GM18907 (cell line): ENCODE measurements around the gene C4B.
"Not testable (repeated sequence)": the region's sequence is repeated elsewhere in the genome, so short reads cannot be mapped to it uniquely, and the experiment has no call there.

Source experiments
- ATAC-seq: cut with Tn5 transposase; IDR thresholded peaks from one replicate; pipeline ENCODE4 v1.9.1; 2021; ENCODE audit warnings: mild to moderate bottlenecking, moderate library complexity; ENCODE audit not compliant: unreplicated experiment

Gene C4B

DNA sequence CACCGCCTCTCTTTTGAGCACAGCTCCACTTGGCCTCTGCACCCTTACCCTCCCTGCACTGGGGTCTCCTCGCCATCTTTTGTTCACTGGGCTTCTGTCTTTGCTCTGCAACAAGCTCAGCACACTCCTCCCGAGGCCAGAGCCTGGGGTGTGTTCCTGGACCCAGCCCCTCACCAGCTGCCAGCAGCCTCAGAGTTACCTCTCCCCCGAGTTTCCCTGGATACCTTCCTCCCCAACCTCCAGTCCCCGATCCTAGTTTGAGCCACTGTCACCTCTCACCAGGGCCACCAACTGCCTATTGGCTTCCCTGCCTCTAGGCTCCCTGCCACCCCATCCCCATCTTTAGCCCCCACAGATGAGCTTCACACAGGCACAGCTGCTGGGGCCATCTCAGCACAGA is 36.0 kb downstream of the C4B start:
- no peak for ATAC-seq

GRCh38 chr6:32052626-32053025 is 38.0 kb downstream of the C4B start:
- ATAC-seq = not testable (repeated sequence)

- ATAC-seq = not testable (repeated sequence)
These were observed 38.7 kb downstream of the C4B start for GRCh38 chr6:32053314-32053713.

DNA sequence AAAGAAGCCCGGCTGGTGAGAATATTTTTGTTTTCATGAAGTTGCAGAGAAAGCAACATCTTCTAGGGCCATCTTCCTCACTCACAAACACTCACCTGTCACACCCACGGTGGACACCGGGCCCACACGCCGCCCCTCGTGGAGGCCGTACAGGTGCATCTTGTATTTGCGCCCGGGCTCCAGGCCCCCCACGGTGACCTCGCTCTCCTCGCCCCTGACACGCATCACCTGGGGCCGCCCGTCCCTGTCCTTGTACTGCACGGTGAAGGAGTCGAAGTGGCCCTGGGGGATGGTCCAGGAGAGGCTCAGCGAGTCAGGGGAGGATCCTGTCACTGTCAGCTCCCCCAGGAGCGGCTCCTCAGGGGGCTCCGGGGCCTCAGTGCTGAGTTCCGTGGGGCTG is 41.2 kb downstream of the C4B start:
- not testable (repeated sequence) for ATAC-seq

- ATAC-seq = no peak
These were observed 41.7 kb downstream of the C4B start for GRCh38 chr6:32056254-32056653.

GRCh38 chr6:32057966-32058365 is 43.4 kb downstream of the C4B start:
- no peak for ATAC-seq

- no peak for ATAC-seq
These were observed 43.9 kb downstream of the C4B start for GRCh38 chr6:32058511-32058963.

DNA sequence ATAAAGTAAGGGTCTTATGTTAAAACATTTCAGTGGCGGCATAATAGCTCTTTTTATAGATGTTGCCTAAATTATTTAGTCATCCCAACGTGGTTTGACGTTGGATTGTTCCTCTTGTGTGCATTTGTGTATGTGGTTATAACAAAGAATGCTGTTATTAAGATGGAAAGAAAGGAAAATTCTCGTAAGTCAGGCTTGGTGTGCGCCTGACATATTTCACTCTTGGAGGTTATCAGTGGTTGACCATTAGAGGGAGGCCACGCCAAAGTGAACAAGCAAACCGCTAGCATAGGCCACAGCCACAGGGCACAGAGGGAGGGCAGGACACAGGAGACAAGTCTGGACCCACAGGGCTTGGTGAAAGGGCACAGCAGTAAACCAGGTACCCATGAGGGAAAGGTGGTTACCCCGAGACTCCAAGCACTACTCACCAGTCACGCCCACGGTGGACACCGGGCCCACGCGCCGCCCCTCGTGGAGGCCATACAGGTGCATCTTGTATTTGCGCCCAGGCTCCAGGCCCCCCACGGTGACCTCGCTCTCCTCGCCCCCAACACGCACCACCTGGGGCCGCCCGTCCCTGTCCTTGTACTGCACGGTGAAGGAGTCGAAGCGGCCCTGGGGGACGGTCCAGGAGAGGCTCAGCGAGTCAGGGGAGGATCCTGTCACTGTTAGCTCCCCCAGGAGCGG is 46.5 kb downstream of the C4B start:
- ATAC-seq = no peak

DNA sequence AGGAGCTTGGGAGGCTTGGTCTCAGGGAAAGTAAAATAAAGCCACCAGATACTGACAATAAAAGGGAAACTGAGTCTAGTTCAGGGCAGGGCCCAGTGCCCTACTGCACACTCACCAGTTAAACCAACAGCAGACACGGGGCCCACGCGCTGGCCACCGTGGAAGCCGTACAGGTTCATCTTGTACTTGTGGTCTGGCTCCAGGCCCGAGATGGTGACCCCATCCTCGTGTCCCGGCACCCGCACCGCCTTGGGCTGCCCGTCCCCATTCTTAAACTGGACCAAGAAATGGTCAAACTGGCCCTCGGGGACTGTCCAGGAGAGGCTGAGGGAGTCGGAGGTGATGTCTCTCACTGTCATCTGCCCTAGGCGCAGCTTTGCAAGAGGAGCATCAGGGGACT is 50.1 kb downstream of the C4B start:
- ATAC-seq = no peak

- ATAC-seq = not testable (repeated sequence)
These were observed 52.9 kb downstream of the C4B start for GRCh38 chr6:32067521-32067920.

DNA sequence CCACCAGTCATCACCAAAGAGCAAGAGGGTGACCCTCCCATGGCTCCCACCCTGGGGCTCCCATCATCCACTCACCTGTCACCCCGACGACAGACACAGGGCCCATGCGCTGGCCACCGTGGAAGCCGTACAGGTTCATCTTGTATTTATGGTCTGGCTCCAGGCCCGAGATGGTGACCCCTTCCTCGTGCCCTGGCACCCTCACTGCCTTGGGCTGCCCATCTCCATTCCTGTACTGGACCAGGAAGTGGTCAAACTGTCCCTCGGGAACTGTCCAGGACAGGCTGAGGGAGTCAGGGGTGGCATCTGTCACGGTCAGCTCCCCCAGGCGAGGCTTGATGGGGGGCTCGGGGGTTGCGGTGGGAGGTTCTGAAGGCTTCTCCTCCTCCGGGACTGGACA is 53.7 kb downstream of the C4B start:
- not testable (repeated sequence) for ATAC-seq

DNA sequence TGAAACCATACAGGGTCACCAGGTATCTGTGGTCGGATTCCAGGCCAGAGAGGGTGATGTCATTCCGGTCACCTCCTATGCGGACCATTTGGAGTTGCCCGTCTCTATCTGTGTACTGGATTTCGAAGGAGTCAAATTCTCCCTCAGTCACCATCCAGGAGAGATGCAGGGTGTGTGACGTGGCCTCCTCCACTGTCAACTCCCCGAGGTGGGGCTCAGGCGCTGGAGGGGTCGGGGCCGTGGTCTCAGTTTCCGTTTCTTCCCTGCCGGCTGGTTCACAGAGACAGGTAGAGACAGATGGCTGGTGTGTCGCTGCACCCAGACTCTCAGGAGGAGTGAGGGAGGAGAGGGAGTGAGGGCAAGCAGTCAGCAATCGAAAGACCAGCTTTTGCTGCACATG is 54.3 kb downstream of the C4B start:
- no peak for ATAC-seq

DNA sequence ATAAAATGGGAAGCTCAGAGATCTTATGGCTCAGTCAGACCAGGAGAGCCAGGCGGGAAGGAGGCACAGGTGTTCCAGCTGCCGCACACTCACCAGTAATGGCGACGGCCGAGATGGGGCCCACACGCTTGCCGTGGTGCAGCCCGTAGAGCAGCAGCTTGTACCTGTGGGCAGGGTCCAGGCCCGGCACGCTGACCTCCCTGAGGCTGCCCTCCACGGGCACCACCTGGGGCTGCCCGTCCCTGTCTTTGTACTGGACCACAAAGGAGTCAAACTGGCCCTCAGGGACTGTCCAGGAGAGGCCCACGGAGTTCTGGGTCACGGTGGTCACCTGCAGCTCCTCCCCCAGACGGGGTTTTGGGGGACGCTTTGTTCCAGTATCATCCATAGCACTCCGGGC is 54.9 kb downstream of the C4B start:
- no peak for ATAC-seq

DNA sequence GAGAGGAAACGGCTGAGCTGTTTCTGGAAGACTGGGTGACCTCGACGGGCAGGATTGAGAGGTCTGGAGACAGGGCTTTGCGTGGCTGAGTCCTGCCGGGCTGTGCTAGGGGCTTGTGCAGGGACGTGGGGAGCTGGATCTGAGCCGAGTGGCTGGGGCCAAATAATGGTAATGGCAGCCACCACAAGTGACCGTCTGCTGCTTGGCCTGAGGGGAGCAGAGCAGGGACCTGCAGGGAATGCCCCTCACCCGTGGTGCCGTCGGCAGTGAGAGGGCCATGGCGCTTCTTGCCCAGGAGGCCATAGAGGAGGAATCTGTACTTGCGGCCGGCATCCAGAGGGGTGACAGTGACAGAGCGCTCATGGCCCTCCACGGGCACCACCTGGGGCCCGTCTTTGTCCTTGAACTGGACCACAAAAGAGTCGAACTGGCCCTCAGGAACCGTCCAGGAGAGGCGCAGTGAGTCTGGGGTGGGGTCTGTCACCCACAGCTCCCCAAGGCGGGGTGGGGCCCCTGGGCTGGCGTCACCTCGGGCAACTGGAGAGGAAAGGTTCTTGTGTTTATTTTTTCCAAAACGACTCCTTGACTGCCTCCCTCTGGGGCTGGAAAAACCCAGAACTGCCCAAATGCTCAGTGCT is 55.4 kb downstream of the C4B start:
- ATAC-seq = no peak

GRCh38 chr6:32070814-32071543 is 56.4 kb downstream of the C4B start:
- no peak for ATAC-seq

DNA sequence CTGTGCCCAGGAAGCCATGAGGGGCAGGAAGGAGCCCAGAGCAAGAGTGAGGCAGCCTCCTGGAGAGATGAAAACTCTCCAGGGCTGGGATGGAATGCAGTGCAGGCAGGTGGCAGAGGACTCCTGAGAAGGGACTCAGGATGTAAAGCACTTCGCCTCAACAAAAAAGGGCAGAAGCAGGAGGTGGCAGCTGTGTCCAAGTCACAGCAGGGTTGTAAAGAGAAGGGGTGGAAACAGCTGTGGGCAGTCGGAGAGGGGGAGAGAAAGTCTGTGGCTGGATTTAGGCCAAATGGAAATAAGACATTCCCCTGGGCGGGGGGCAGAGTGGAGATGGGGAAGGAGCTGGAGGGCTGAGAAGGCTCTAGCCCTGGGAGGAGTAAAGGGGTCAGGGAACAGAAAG is 58.5 kb downstream of the C4B start:
- ATAC-seq = no peak

GRCh38 chr6:32073613-32074012 is 59.0 kb downstream of the C4B start:
- ATAC-seq = no peak

GRCh38 chr6:32074996-32075532 is 60.5 kb downstream of the C4B start:
- no peak for ATAC-seq

GRCh38 chr6:32075781-32076180 is 61.2 kb downstream of the C4B start:
- ATAC-seq = no peak

GRCh38 chr6:32076321-32076809 is 61.8 kb downstream of the C4B start:
- no peak for ATAC-seq

GRCh38 chr6:32079566-32080290 is 65.1 kb downstream of the C4B start:
- ATAC-seq = no peak
